ENCODE data around the gene YARS1. TPM values are rescaled to one million over a fixed set of nuclear protein-coding genes. Genes with fewer than 3 reads are reported as not detected.

YARS1 gene
- total RNA-seq, 1 experiment from 2014 or later: 118 TPM

DNA sequence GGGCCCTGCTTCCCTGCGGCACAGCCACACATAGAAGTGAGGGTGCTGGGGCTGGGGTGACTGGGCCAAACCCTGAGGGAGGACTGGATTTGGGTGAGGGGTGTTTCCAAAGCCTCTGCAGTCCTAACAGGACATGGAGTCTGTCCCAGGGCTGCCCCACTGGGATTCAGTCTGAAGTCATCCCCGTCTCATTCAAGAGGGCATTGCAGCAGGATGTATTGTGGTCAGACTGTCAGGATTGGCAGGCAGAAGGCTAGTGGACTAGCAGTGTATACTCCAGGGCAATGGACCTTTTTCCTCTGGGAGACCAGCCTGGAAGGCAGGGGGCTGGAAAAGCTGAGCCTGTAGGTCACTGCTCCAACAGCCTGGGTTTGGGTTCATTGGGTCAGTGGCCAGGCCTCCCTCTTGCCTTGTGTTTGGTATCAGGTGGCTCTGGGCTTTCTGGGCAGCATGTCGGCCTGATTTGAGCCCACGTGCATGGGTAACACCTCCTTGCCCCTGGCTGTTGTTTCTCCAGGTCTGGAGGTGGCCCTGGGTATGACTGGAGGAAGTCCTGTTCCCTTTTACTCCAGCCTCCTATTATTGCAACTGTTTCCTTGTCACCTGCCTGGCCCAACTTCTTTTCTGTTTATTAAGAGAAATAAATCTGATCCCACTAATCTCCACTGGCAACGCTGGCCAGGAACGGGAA lies 73.6 kb downstream of the YARS1 start:
- no peaks in the 10 kb centered on the region for H3K27me3 ChIP-seq (ENCODE audit: low read length)
- H3K9ac ChIP-seq (ENCODE audit: low read length): no peak overlapping the region

DNA sequence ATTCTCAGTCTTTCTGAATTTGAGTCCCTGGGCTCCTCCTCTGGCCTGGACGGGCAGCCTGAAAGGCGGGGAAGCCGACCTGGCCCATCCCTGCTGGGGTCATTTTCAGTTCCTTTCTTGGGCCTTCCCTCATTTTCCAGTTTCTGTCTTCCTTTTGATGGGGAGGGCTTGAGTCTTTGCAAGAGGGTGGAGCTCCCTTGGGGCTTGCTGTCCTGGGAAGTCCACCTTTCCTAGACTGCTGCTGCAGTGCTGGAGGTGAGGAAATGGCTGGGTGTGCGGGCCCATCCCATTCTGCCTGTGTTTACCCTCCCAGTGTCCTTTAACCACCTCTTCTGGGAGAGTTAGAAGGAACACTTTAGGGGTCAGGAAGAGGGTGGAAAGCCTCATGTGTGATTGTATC lies 74.2 kb downstream of the YARS1 start:
- H3K4me1 ChIP-seq (ENCODE audit: low read length): no peaks in the 10 kb centered on the region
- H3K4me2 ChIP-seq (ENCODE audit: low read depth, low read length, poor library complexity, severe bottlenecking): no peak overlapping the region
- H3K9me3 ChIP-seq (ENCODE audit: low read length): no peaks in the 10 kb centered on the region
- H3K27ac ChIP-seq (ENCODE audit: low read length): no peak overlapping the region
- DNase-seq: no peak
- no peak overlapping the region for H3K4me3 ChIP-seq (ENCODE audit: low read length)
- no peak overlapping the region for H3K9ac ChIP-seq (ENCODE audit: low read length)
- H3K36me3 ChIP-seq (ENCODE audit: insufficient read depth, low read length): no peaks in the 10 kb centered on the region
- no peaks in the 10 kb centered on the region for H3K27me3 ChIP-seq (ENCODE audit: low read length)
- H4K20me1 ChIP-seq (ENCODE audit: insufficient read depth, low read depth, low read length): 0 out of 2 replicates have a peak, but pooled peaks cover 3% of the 10 kb centered on the region
- H2AFZ ChIP-seq (ENCODE audit: low read length): no peak overlapping the region
- H3K79me2 ChIP-seq (ENCODE audit: low read length): no peaks in the 10 kb centered on the region
- no peaks in the 10 kb centered on the region for H3K9me2 ChIP-seq (replicated peaks; ENCODE audit: insufficient read depth, low read length)

More for the DNA sequence above, 73.6 kb downstream of the YARS1 start:
- Histone ChIP-seq H3K27ac (ENCODE audit: low read length) (no peak overlapping the region), H3K79me2 (ENCODE audit: low read length) (no peaks in the 10 kb centered on the region), H4K20me1 (ENCODE audit: insufficient read depth, low read depth, low read length) (0 out of 2 replicates have a peak, but pooled peaks cover 3% of the 10 kb centered on the region), H3K4me3 (ENCODE audit: low read length) (no peak overlapping the region), H3K4me2 (ENCODE audit: low read depth, low read length, poor library complexity, severe bottlenecking) (no peak overlapping the region), H2AFZ (ENCODE audit: low read length) (no peak overlapping the region), H3K9me3 (ENCODE audit: low read length) (no peaks in the 10 kb centered on the region), H3K9me2 (replicated peaks; ENCODE audit: insufficient read depth, low read length) (no peaks in the 10 kb centered on the region), H3K36me3 (ENCODE audit: insufficient read depth, low read length) (no peaks in the 10 kb centered on the region), H3K4me1 (ENCODE audit: low read length) (no peaks in the 10 kb centered on the region)
- no peak for DNase-seq

GRCh38 chr1:32742199-32742947 lies 74.8 kb downstream of the YARS1 start:
- no peaks in the 10 kb centered on the region for H3K36me3 ChIP-seq (ENCODE audit: insufficient read depth, low read length)
- H3K4me1 ChIP-seq (ENCODE audit: low read length): no peaks in the 10 kb centered on the region
- no peak overlapping the region for H3K4me2 ChIP-seq (ENCODE audit: low read depth, low read length, poor library complexity, severe bottlenecking)
- H3K27ac ChIP-seq (ENCODE audit: low read length): no peak overlapping the region
- no peak overlapping the region for H3K9ac ChIP-seq (ENCODE audit: low read length)
- no peaks in the 10 kb centered on the region for H3K27me3 ChIP-seq (ENCODE audit: low read length)
- H3K4me3 ChIP-seq (ENCODE audit: low read length): no peak overlapping the region
- H3K9me3 ChIP-seq (ENCODE audit: low read length): no peaks in the 10 kb centered on the region
- H2AFZ ChIP-seq (ENCODE audit: low read length): no peak overlapping the region
- H4K20me1 ChIP-seq (ENCODE audit: insufficient read depth, low read depth, low read length): 0 out of 2 replicates have a peak, but pooled peaks cover 3% of the 10 kb centered on the region
- no peaks in the 10 kb centered on the region for H3K9me2 ChIP-seq (replicated peaks; ENCODE audit: insufficient read depth, low read length)
- DNase-seq: no peak
- H3K79me2 ChIP-seq (ENCODE audit: low read length): no peaks in the 10 kb centered on the region

DNA sequence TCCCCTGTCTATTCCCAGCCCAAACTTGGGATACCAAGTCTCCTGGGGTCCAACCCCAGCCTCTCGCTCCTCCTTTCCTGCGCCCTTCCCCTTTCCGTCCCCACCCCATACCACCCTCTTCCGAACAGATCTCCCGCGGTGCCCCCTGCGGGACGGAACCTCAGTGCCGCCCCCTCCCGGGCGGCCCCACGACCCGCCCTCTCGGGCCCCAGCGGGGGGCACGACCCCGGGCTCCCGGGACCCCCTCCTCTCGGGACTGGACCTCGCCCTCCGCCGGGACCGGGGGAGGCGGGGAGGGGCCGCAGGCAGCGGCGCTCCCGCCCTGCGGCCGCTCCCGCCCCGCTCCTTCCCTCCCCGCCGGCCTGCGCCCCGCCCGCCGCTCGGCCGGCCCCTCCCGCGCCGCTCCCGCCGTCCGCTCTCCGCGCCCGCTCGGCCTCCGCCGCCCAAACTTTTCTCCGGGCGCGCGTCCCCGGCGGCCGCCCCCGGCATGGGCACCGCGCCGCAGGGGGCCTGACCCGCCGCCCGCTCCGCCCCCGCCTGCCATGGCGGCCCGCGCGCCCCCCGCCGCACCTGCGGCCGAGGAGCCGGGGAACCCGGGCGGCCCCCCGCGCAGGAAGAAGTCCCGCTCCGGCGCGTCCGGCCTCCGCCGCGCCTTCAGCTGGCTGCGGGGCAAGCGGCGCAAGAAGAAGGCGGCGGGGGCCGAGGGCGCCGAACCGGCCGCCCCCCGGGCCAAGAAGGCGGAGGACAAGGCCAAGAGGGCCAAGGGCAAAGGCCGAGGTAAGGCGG lies 75.6 kb downstream of the YARS1 start:
- H3K27me3 ChIP-seq (ENCODE audit: low read length): no peaks in the 10 kb centered on the region
- no peak overlapping the region for H3K27ac ChIP-seq (ENCODE audit: low read length)
- no peaks in the 10 kb centered on the region for H3K9me2 ChIP-seq (replicated peaks; ENCODE audit: insufficient read depth, low read length)
- DNase-seq: no peak
- no peaks in the 10 kb centered on the region for H3K4me1 ChIP-seq (ENCODE audit: low read length)
- H3K4me3 ChIP-seq (ENCODE audit: low read length): no peak overlapping the region
- no peak overlapping the region for H3K9ac ChIP-seq (ENCODE audit: low read length)
- H4K20me1 ChIP-seq (ENCODE audit: insufficient read depth, low read depth, low read length): 0 out of 2 replicates have a peak, but pooled peaks cover 3% of the 10 kb centered on the region
- H3K79me2 ChIP-seq (ENCODE audit: low read length): no peaks in the 10 kb centered on the region
- no peak overlapping the region for H3K4me2 ChIP-seq (ENCODE audit: low read depth, low read length, poor library complexity, severe bottlenecking)
- H3K36me3 ChIP-seq (ENCODE audit: insufficient read depth, low read length): no peaks in the 10 kb centered on the region
- no peak overlapping the region for H2AFZ ChIP-seq (ENCODE audit: low read length)
- no peaks in the 10 kb centered on the region for H3K9me3 ChIP-seq (ENCODE audit: low read length)

- Histone ChIP-seq H3K27ac (ENCODE audit: low read length) (no peak overlapping the region), H3K4me3 (ENCODE audit: low read length) (no peak overlapping the region), H3K36me3 (ENCODE audit: insufficient read depth, low read length) (no peaks in the 10 kb centered on the region), H3K9ac (ENCODE audit: low read length) (no peak overlapping the region), H3K27me3 (ENCODE audit: low read length) (no peaks in the 10 kb centered on the region), H3K79me2 (ENCODE audit: low read length) (no peaks in the 10 kb centered on the region), H3K4me2 (ENCODE audit: low read depth, low read length, poor library complexity, severe bottlenecking) (no peak overlapping the region), H4K20me1 (ENCODE audit: insufficient read depth, low read depth, low read length) (0 out of 2 replicates have a peak, but pooled peaks cover 3% of the 10 kb centered on the region), H3K9me2 (replicated peaks; ENCODE audit: insufficient read depth, low read length) (no peaks in the 10 kb centered on the region), H2AFZ (ENCODE audit: low read length) (no peak overlapping the region), H3K9me3 (ENCODE audit: low read length) (no peaks in the 10 kb centered on the region), H3K4me1 (ENCODE audit: low read length) (no peaks in the 10 kb centered on the region)
- DNase-seq: no peak
These were observed 76.1 kb downstream of the YARS1 start for GRCh38 chr1:32741059-32741412.

DNA sequence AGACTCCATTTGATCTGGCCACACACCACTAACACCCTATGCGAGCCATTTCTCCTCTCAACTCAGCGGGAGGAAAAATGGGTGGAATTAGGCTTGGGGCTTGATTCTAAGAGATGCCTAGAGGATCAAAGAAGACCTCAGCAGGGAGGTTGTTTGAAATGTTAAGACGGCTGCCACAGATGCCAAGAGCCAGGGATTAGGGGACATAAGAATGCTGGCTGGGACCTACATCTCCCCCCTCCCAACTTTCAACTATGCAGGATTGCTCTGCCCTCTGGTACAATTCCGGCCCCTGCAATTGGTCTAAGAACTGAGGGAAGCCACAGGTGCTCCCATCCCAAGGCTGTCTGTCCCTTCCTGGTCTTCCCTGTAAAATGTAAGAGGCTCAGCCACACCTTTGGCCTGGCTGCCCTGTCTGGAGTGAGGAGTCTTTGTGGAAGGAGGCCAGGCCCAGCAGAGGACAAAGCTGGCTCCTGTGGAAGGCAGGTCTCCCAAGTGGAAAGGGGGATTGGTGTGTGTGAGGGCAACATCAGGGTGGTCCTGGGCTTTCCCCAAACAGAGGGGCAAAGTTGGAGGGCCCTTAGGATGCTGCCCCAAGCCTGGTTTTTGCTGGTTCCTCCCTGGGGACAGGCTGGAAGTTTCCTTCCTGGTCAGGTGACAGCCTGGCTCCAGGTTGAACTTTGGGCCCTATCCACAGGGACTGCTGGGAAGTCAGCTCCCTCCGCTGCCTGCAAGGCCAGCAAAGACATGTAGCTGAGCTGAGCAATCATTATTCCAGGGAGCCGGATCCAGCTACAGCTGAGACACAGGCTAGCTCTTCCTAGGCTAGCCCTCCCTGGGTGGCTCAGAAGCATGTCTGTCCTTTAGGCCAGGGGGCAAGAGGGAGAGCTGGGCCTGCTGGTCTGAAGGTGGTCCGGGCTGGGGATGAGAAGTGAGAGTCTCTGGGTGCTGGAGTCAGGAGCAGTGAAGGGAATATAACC lies 80.1 kb downstream of the YARS1 start:
- no peaks in the 10 kb centered on the region for H3K9me3 ChIP-seq (ENCODE audit: low read length)
- no peaks in the 10 kb centered on the region for H3K36me3 ChIP-seq (ENCODE audit: insufficient read depth, low read length)
- H3K79me2 ChIP-seq (ENCODE audit: low read length): no peaks in the 10 kb centered on the region
- no peak overlapping the region for H3K4me3 ChIP-seq (ENCODE audit: low read length)
- H2AFZ ChIP-seq (ENCODE audit: low read length): no peak overlapping the region
- H3K4me1 ChIP-seq (ENCODE audit: low read length): no peaks in the 10 kb centered on the region
- no peaks in the 10 kb centered on the region for H4K20me1 ChIP-seq (ENCODE audit: insufficient read depth, low read depth, low read length)
- no peak overlapping the region for H3K27ac ChIP-seq (ENCODE audit: low read length)
- no peaks in the 10 kb centered on the region for H3K27me3 ChIP-seq (ENCODE audit: low read length)
- DNase-seq: no peak
- H3K4me2 ChIP-seq (ENCODE audit: low read depth, low read length, poor library complexity, severe bottlenecking): no peak overlapping the region
- H3K9me2 ChIP-seq (replicated peaks; ENCODE audit: insufficient read depth, low read length): no peaks in the 10 kb centered on the region
- no peak overlapping the region for H3K9ac ChIP-seq (ENCODE audit: low read length)

- Histone ChIP-seq H3K4me3 (ENCODE audit: low read length) (no peak overlapping the region), H2AFZ (ENCODE audit: low read length) (no peak overlapping the region), H3K27me3 (ENCODE audit: low read length) (no peaks in the 10 kb centered on the region), H3K27ac (ENCODE audit: low read length) (no peak overlapping the region), H3K36me3 (ENCODE audit: insufficient read depth, low read length) (no peaks in the 10 kb centered on the region), H3K9ac (ENCODE audit: low read length) (no peak overlapping the region), H3K4me2 (ENCODE audit: low read depth, low read length, poor library complexity, severe bottlenecking) (no peak overlapping the region), H3K4me1 (ENCODE audit: low read length) (no peaks in the 10 kb centered on the region), H4K20me1 (ENCODE audit: insufficient read depth, low read depth, low read length) (no peaks in the 10 kb centered on the region), H3K79me2 (ENCODE audit: low read length) (no peaks in the 10 kb centered on the region), H3K9me3 (ENCODE audit: low read length) (no peaks in the 10 kb centered on the region), H3K9me2 (replicated peaks; ENCODE audit: insufficient read depth, low read length) (no peaks in the 10 kb centered on the region)
- no peak for DNase-seq
These were observed 83.4 kb downstream of the YARS1 start for GRCh38 chr1:32733582-32734321.
